A549 (cell line): ENCODE results near the gene NNMT. TPM values are rescaled to one million over a fixed set of nuclear protein-coding genes. Genes with fewer than 3 reads are reported as not detected.
A peak's percentile ranks its signal among the peaks of the same experiment; 100 is the strongest.

ENCODE experiments used
- ATAC-seq, 2 experiments: fragments of 200-7000 bp in 1 of 2; fragments of >200 bp in 1 of 2; cut with Nextera tagmentation in 1 of 2; cut with Tn5 transposase in 1 of 2; 3 replicates each; pipeline versions ENCODE4 v1.8.0 to v1.9.1; 2018 to 2020; ENCODE audit warnings: mild to moderate bottlenecking in 1 of 2, moderate library complexity in 1 of 2
- CTCF ChIA-PET: fragments of 300-600 bp; sonication (Branson Sonifier 250); formaldehyde crosslinking; extraction: SDS; loops from one replicate; lab custom pipeline; 2021; ENCODE audit warnings: antibody characterized with exemption, inconsistent platforms; lab: Yijun Ruan, JAX
- POLR2A ChIA-PET: fragments of 350-600 bp; formaldehyde crosslinking; extraction: SDS; loops from one replicate; lab custom pipeline; 2021; ENCODE audit warnings: antibody characterized with exemption, inconsistent platforms; lab: Yijun Ruan, JAX
- DNase-seq, 2 experiments: peaks; one replicate each; pipeline versions ENCODE4 v3.0.0 to v3.0.0-alpha.2; 2011 to 2016; ENCODE audit warnings: low read depth in 1 of 2, low spot score in 1 of 2
- FAIRE-seq: peaks from 2 replicates; lab custom pipeline; 2011; peaks lifted over from hg19 to GRCh38; lab: Jason Lieb, UNC
- H3K27ac ChIP-seq, 2 experiments: fragments of >200 bp; sonication (Bioruptor Twin); formaldehyde crosslinking; 3 replicates each; pipeline ENCODE4 v1.5.1; 2016 to 2017
- H3K4me1 ChIP-seq: fragments of >200 bp; sonication (Bioruptor Twin); formaldehyde crosslinking; 3 replicates; pipeline ENCODE4 v1.6.1; 2016
- H3K4me2 ChIP-seq: fragments of >200 bp; sonication (Bioruptor Twin); formaldehyde crosslinking; 3 replicates; pipeline ENCODE4 v1.6.1; 2016
- H3K4me3 ChIP-seq: fragments of >200 bp; sonication (Bioruptor Twin); formaldehyde crosslinking; 3 replicates; pipeline ENCODE4 v1.5.1; 2016
- H3K9me3 ChIP-seq: fragments of >200 bp; sonication (Bioruptor Twin); formaldehyde crosslinking; 3 replicates; pipeline ENCODE4 v1.6.1; 2016
- ATOH8 ChIP-seq: fragments of 250-450 bp; sonication (Bioruptor Pico); IDR thresholded peaks from 2 replicates; pipeline ENCODE4 v1.5.0; 2020; ENCODE audit warnings: low read depth, mild to moderate bottlenecking, moderate library complexity
- BHLHE40 ChIP-seq: IDR thresholded peaks from 2 replicates; pipeline ENCODE4 v1.6.1; 2012; ENCODE audit warnings: low read depth, low read length, inconsistent platforms
- CBX2 ChIP-seq: fragments of 200-600 bp; sonication (generic); IDR thresholded peaks from 2 replicates; pipeline ENCODE4 v1.6.1; 2016; ENCODE audit warnings: low read depth, mild to moderate bottlenecking, borderline replicate concordance
- CEBPB ChIP-seq, 2 experiments: fragments of >200 bp in 1 of 2; sonication (Bioruptor Twin) in 1 of 2; formaldehyde crosslinking in 1 of 2; IDR thresholded peaks; 2 replicates each; pipeline ENCODE4 v1.6.1; 2012 to 2016
- EHMT2 ChIP-seq: fragments of 200-600 bp; sonication (generic); IDR thresholded peaks from 2 replicates; pipeline ENCODE4 v1.6.1; 2016; ENCODE audit warnings: antibody characterized with exemption, low read depth, mild to moderate bottlenecking, moderate library complexity
- EP300 ChIP-seq, 2 experiments: fragments of >200 bp; sonication (Bioruptor Twin); formaldehyde crosslinking; IDR thresholded peaks; 2 replicates in 1 of 2; 3 replicates in 1 of 2; pipeline ENCODE4 v1.6.1; 2016 to 2017
- FOSB ChIP-seq: fragments of 250-450 bp; sonication (Bioruptor Pico); IDR thresholded peaks from 2 replicates; pipeline ENCODE4 v1.5.0; 2020; ENCODE audit warnings: mild to moderate bottlenecking, moderate library complexity
- FOSL2 ChIP-seq, 2 experiments: fragments of 450-650 bp in 1 of 2; fragments of >200 bp in 1 of 2; sonication (Bioruptor Twin) in 1 of 2; formaldehyde crosslinking; IDR thresholded peaks; 2 replicates each; pipeline versions ENCODE4 v1.5.0 to v1.6.1; 2016 to 2020; ENCODE audit warnings: mild to moderate bottlenecking in 1 of 2, moderate library complexity in 1 of 2
- GATA3 ChIP-seq: IDR thresholded peaks from 2 replicates; pipeline ENCODE4 v1.6.1; 2012; ENCODE audit warnings: borderline replicate concordance
- HES2 ChIP-seq: fragments of >200 bp; sonication (Bioruptor Twin); formaldehyde crosslinking; IDR thresholded peaks from 2 replicates; pipeline ENCODE4 v1.6.1; 2016
- HEYL ChIP-seq: fragments of 250-450 bp; sonication (Bioruptor Pico); IDR thresholded peaks from 2 replicates; pipeline ENCODE4 v1.8.0; 2021; ENCODE audit warnings: mild to moderate bottlenecking, moderate library complexity
- HOXB13 ChIP-seq: fragments of 250-450 bp; sonication (Bioruptor Pico); IDR thresholded peaks from 2 replicates; pipeline ENCODE4 v1.5.0; 2020; ENCODE audit warnings: low read depth, mild to moderate bottlenecking, moderate library complexity
- HOXB5 ChIP-seq: fragments of 250-450 bp; sonication (Bioruptor Pico); IDR thresholded peaks from 2 replicates; pipeline ENCODE4 v1.5.0; 2020; ENCODE audit warnings: mild to moderate bottlenecking, moderate library complexity
- MAFK ChIP-seq: fragments of 450-650 bp; IDR thresholded peaks from 2 replicates; pipeline ENCODE4 v1.6.1; 2014; ENCODE audit not compliant: partially characterized antibody
- NFE2L2 ChIP-seq: fragments of 150-350 bp; conservative IDR thresholded peaks from 2 replicates; pipeline ENCODE4 v1.6.1; 2014; ENCODE audit warnings: low read length
- NPAS2 ChIP-seq: fragments of 250-450 bp; sonication (Bioruptor Pico); IDR thresholded peaks from 2 replicates; pipeline ENCODE4 v1.8.0; 2022; ENCODE audit warnings: mild to moderate bottlenecking, moderate library complexity, borderline replicate concordance
- PHF8 ChIP-seq: fragments of 200-600 bp; sonication (generic); IDR thresholded peaks from 2 replicates; pipeline ENCODE4 v1.6.1; 2016; ENCODE audit warnings: low read depth, mild to moderate bottlenecking, antibody characterized with exemption, moderate library complexity, borderline replicate concordance
- POLR2AphosphoS2 ChIP-seq: conservative IDR thresholded peaks from 2 replicates; pipeline ENCODE4 v1.6.1; 2012; ENCODE audit warnings: low read length, improper control_type of control experiment, inconsistent platforms
- RCOR1 ChIP-seq: fragments of 150-350 bp; IDR thresholded peaks from 2 replicates; pipeline ENCODE4 v1.6.1; 2014; ENCODE audit warnings: antibody characterized with exemption, low read length, low read depth
- RNF2 ChIP-seq: fragments of 200-600 bp; sonication (generic); IDR thresholded peaks from 2 replicates; pipeline ENCODE4 v1.6.1; 2016; ENCODE audit warnings: low read depth, mild to moderate bottlenecking, antibody characterized with exemption, moderate library complexity, borderline replicate concordance
- SREBF2 ChIP-seq: fragments of 450-650 bp; IDR thresholded peaks from 2 replicates; pipeline ENCODE4 v1.6.1; 2014; ENCODE audit warnings: mild to moderate bottlenecking, moderate library complexity
- TFCP2L1 ChIP-seq: fragments of 250-450 bp; sonication (Bioruptor Pico); IDR thresholded peaks from 2 replicates; pipeline ENCODE4 v1.5.0; 2021; ENCODE audit warnings: mild to moderate bottlenecking
- TP53 ChIP-seq: fragments of 250-450 bp; sonication (Bioruptor Pico); IDR thresholded peaks from 2 replicates; pipeline ENCODE4 v1.5.0; 2021; ENCODE audit warnings: mild to moderate bottlenecking, moderate library complexity
- ZC3H11A ChIP-seq: fragments of 450-650 bp; IDR thresholded peaks from 2 replicates; pipeline ENCODE4 v1.6.1; 2014; ENCODE audit warnings: antibody characterized with exemption, mild to moderate bottlenecking
- ZFP36 ChIP-seq: fragments of 450-650 bp; IDR thresholded peaks from 2 replicates; pipeline ENCODE4 v1.6.1; 2014; ENCODE audit warnings: borderline replicate concordance; ENCODE audit not compliant: partially characterized antibody
- ZSCAN20 ChIP-seq: fragments of 250-450 bp; sonication (Bioruptor Pico); IDR thresholded peaks from 2 replicates; pipeline ENCODE4 v1.8.0; 2022; ENCODE audit warnings: mild to moderate bottlenecking, moderate library complexity
- WGBS: methylation state at CpG from one replicate; pipeline ENCODE4 v1.1.6; 2017; ENCODE audit errors: missing lambda C conversion rate; 5-methylcytosine and 5-hydroxymethylcytosine counted together
- polyA plus RNA-seq, 4 experiments: library from polyadenylated mRNA; depleted of rRNA in 3 of 4; stranded (reverse); fragments of >200 nt; fragmentation: RNase III in 1 of 4; extraction: RNeasy Plus Mini Kit Qiagen cat#74134 plus additional on column Dnase treatment in 1 of 4; gene quantifications; 2 replicates in 3 of 4; 3 replicates in 1 of 4; pipeline ENCODE4 v1.2.3, GENCODE V29; 2011 to 2017
- TF ChIP-seq, protein P1 (sequence below): IDR thresholded peaks from 2 replicates; pipeline ENCODE4 v1.6.1; 2012
- TF ChIP-seq, protein P2 (sequence below): fragments of 150-350 bp; IDR thresholded peaks from 2 replicates; pipeline ENCODE4 v1.6.1; 2014; ENCODE audit warnings: low read depth, mild to moderate bottlenecking, low read length

The NNMT gene
- polyA plus RNA-seq, 2 of the 4 experiments (the other 2 are of a cell fraction) = 285 to 421 TPM

DNA sequence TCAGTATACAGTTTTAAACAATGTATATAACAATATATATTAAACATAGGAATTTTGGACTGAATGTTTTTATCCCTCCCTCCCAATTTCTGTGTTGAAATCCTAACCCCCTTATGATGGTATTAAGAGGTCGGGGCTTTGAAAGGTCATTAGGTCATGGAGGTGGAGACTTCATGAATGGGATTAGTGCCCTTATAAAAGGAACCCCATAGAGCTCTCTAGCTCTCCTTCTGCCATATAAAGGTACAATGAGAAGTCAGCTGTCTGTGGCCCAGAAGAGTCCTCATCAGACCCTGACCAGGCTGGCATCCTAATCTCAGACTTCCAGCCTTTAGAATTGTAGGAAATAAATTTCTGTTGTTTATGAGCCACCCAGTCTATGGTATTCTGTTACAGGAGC, 6.5 kb downstream of the NNMT start:
- DNase-seq = no peak
- WGBS = 45% methylated on average over 1 of the region's 1 CpG
- Histone ChIP-seq H3K4me2 (peak overlapping the region; percentile 67), H3K9me3 (peaks cover 11% of the 10 kb centered on the region), H3K4me1 (peaks cover 36% of the 10 kb centered on the region), H3K27ac (peak overlapping the region in 1 of 2 experiments; percentile 70; a peak in 4 of 6 replicates), H3K4me3 (0 out of 3 replicates have a peak overlapping the region, but pooled peaks have one; percentile 13)
- POLR2A ChIA-PET = no interaction called here
- no peak for FAIRE-seq
- CTCF ChIA-PET = no interaction called here
- no peak for ATAC-seq
- TF ChIP-seq HOXB5 (CRISPR knock-in tag) (no peak), BHLHE40 (no peak), MAFK (no peak), RNF2 (no peak), SREBF2 (no peak), POLR2AphosphoS2 (no peak), HOXB13 (CRISPR knock-in tag) (no peak), GATA3 (no peak), ZSCAN20 (CRISPR knock-in tag) (no peak), NFE2L2 (no peak), HEYL (CRISPR knock-in tag) (no peak), FOSB (CRISPR knock-in tag) (no peak), HES2 (no peak), PHF8 (no peak), EP300 (IDR thresholded peaks at IDR 0.05) (no peak)
- TF ChIP-seq, protein P1, sequence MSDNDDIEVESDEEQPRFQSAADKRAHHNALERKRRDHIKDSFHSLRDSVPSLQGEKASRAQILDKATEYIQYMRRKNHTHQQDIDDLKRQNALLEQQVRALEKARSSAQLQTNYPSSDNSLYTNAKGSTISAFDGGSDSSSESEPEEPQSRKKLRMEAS = no peak
- TF ChIP-seq, protein P2, sequence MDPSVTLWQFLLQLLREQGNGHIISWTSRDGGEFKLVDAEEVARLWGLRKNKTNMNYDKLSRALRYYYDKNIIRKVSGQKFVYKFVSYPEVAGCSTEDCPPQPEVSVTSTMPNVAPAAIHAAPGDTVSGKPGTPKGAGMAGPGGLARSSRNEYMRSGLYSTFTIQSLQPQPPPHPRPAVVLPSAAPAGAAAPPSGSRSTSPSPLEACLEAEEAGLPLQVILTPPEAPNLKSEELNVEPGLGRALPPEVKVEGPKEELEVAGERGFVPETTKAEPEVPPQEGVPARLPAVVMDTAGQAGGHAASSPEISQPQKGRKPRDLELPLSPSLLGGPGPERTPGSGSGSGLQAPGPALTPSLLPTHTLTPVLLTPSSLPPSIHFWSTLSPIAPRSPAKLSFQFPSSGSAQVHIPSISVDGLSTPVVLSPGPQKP = no peak

DNA sequence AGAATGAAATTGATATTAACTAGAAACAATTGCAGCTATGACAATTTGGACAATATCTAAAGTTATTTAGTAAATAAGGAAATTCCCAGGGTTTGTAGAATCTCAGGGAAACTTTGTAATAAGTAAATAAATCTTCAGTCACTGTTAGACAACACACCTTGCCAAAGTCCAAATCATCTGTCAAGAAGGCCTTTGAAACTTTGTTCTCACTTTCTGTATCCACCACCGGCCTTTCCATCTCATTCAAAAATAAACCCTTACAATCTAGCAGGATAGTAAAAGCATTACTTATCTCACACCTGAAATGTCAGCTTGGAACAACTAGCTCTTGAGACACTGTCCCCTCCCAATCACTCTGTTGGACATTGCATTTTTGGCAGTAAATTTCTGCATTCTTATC, 7.9 kb downstream of the NNMT start:
- no peak for FAIRE-seq
- peak overlapping the region; percentile 67 for H3K4me2 ChIP-seq
- 15% methylated on average over 1 of the region's 1 CpG for WGBS

More for the DNA sequence above, 7.9 kb downstream of the NNMT start:
- ATAC-seq (no peak), DNase-seq (no peak)
- no peak for TF ChIP-seq RCOR1
- no peak for TF ChIP-seq HEYL (CRISPR knock-in tag)
- TF ChIP-seq FOSL2 (IDR thresholded peaks at IDR 0.05) = no peak
- TF ChIP-seq FOSL2 (CRISPR knock-in tag; IDR thresholded peaks at IDR 0.05) = no peak
- no peak for TF ChIP-seq ZFP36
- no peak for TF ChIP-seq RNF2
- TF ChIP-seq CBX2 = no peak
- TF ChIP-seq NPAS2 (CRISPR knock-in tag) = no peak
- TF ChIP-seq ZC3H11A = no peak
- TF ChIP-seq, protein P1 = no peak
- no peak for TF ChIP-seq ATOH8 (CRISPR knock-in tag)
- TF ChIP-seq BHLHE40 = no peak
- no peak for TF ChIP-seq EHMT2
- TF ChIP-seq TFCP2L1 (CRISPR knock-in tag) = no peak
- no peak for TF ChIP-seq CEBPB (IDR thresholded peaks at IDR 0.05)
- TF ChIP-seq TP53 = no peak
- Histone ChIP-seq H3K4me3 (peak overlapping the region; percentile 8; the same call in 1 of the 3 replicates), H3K4me1 (peaks cover 42% of the 10 kb centered on the region), H3K9me3 (peaks cover 11% of the 10 kb centered on the region), H3K27ac (peak overlapping the region; percentile 50 to 78; a peak in 5 of 6 replicates)
- ChIA-PET POLR2A (interaction anchor here (0.8 to 1.6 kb wide), 3 partner anchors 8 to 23 kb away, joined by 3 to 7 read pairs (median 3); partner anchors contain the start of gene NNMT), CTCF (interaction anchor here (0.8 to 2.2 kb wide), 4 partner anchors 9 to 23 kb away, joined by 3 to 11 read pairs (median 3); no protein-coding TSS in a partner anchor)
